Endothelial cell of umbilical vein (primary cell): ENCODE results near the gene SLC24A1. TPM values are rescaled to one million over a fixed set of nuclear protein-coding genes. Genes with fewer than 3 reads are reported as not detected.

Experiments
- BruUV-seq: library from RNA; stranded (reverse); fragments of 400-500 nt; replicated peaks from 2 replicates; lab custom pipeline; 2021; lab: Mats Ljungman, UMichigan
- CTCF ChIA-PET: fragments of 300-600, 350-600 bp; sonication (Branson Sonifier 250); formaldehyde crosslinking; loops from one replicate; lab custom pipeline; 2021; ENCODE audit warnings: antibody characterized with exemption, inconsistent platforms; lab: Charles Lee
- POLR2A ChIA-PET: fragments of 300-600, 350-600 bp; sonication (Branson Sonifier 250); formaldehyde crosslinking; loops from one replicate; lab custom pipeline; 2021; ENCODE audit warnings: antibody characterized with exemption, inconsistent platforms; lab: Charles Lee
- DNase-seq: peaks from one replicate; pipeline ENCODE4 v3.0.0-alpha.2; 2011; ENCODE audit warnings: low read depth, low spot score
- FAIRE-seq: peaks from 2 replicates; lab custom pipeline; 2011; peaks lifted over from hg19 to GRCh38; lab: Jason Lieb, UNC
- H2AFZ ChIP-seq: 2 replicates; pipeline ENCODE4 v1.6.0; 2012; ENCODE audit warnings: low read depth, low read length, control low read depth, inconsistent platforms
- H3K27ac ChIP-seq: 2 replicates; pipeline ENCODE4 v1.5.1; 2011; ENCODE audit warnings: low read depth, mild to moderate bottlenecking, control low read depth, low read length, moderate library complexity; ENCODE audit not compliant: insufficient read depth
- H3K27me3 ChIP-seq, 2 experiments: 2 replicates each; pipeline versions ENCODE4 v1.6.0 to v1.6.1; 2011; ENCODE audit warnings: low read length in 2 of 2, mixed read lengths in 1 of 2; ENCODE audit not compliant: control insufficient read depth in 2 of 2, insufficient read depth in 2 of 2
- H3K36me3 ChIP-seq, 2 experiments: 2 replicates in 1 of 2; 3 replicates in 1 of 2; pipeline ENCODE4 v1.5.1; 2011; ENCODE audit warnings: low read length in 2 of 2, mild to moderate bottlenecking in 1 of 2, moderate library complexity in 1 of 2; ENCODE audit not compliant: control insufficient read depth in 2 of 2, insufficient read depth in 2 of 2; ENCODE audit errors: extremely low read depth in 1 of 2
- H3K4me1 ChIP-seq: 3 replicates; pipeline ENCODE4 v1.5.1; 2011; ENCODE audit warnings: mild to moderate bottlenecking, low read length; ENCODE audit not compliant: control insufficient read depth, insufficient read depth; ENCODE audit errors: extremely low read depth
- H3K4me2 ChIP-seq: 2 replicates; pipeline ENCODE4 v1.6.1; 2011; ENCODE audit warnings: low read length, control low read depth, mixed read lengths; ENCODE audit not compliant: insufficient read depth
- H3K4me3 ChIP-seq, 3 experiments: fragments of 200-600 bp in 1 of 3; sonication (generic), shearing (Covaris generic) in 1 of 3; replicated peaks in 1 of 3; 2 replicates each; pipeline ENCODE4 v1.5.1; 2011 to 2016; ENCODE audit warnings: control low read depth in 3 of 3, low read length in 3 of 3, mild to moderate bottlenecking in 2 of 3, inconsistent platforms in 1 of 3, low read depth in 1 of 3, moderate library complexity in 1 of 3; ENCODE audit not compliant: insufficient read depth in 1 of 3
- H3K79me2 ChIP-seq: 2 replicates; pipeline ENCODE4 v1.6.0; 2012; ENCODE audit warnings: low read length, inconsistent platforms; ENCODE audit not compliant: control insufficient read depth, insufficient read depth
- H3K9ac ChIP-seq: replicated peaks from 2 replicates; pipeline ENCODE3; 2011; ENCODE audit warnings: low read length, control low read depth; ENCODE audit not compliant: insufficient read depth; ENCODE audit errors: extremely low read depth
- H3K9me1 ChIP-seq: replicated peaks from 3 replicates; pipeline ENCODE4 v1.6.0; 2011; ENCODE audit warnings: mild to moderate bottlenecking, low read length; ENCODE audit not compliant: control insufficient read depth, insufficient read depth; ENCODE audit errors: extremely low read depth
- H3K9me3 ChIP-seq: replicated peaks from 2 replicates; pipeline ENCODE4 v1.5.1; 2012; ENCODE audit warnings: low read length, inconsistent platforms; ENCODE audit not compliant: control insufficient read depth, insufficient read depth
- H4K20me1 ChIP-seq: replicated peaks from 2 replicates; pipeline ENCODE3; 2011; ENCODE audit warnings: mild to moderate bottlenecking, low read length; ENCODE audit not compliant: control insufficient read depth, insufficient read depth; ENCODE audit errors: extremely low read depth
- CTCF ChIP-seq, 2 donors: IDR thresholded peaks; 1 replicate in 1 of 2; 2 replicates in 1 of 2; pipeline ENCODE4 v1.5.1; 2011; ENCODE audit warnings: low read length in 2 of 2, mild to moderate bottlenecking in 2 of 2, moderate library complexity in 2 of 2, control low read depth in 1 of 2, inconsistent platforms in 1 of 2, low read depth in 1 of 2; ENCODE audit not compliant: insufficient read depth in 1 of 2; ENCODE audit errors: extremely low read depth in 1 of 2
- JUN ChIP-seq: IDR thresholded peaks from 2 replicates; pipeline ENCODE4 v1.6.1; 2011; ENCODE audit warnings: borderline replicate concordance, low read depth; ENCODE audit not compliant: insufficient read length, insufficient read depth
- MAX ChIP-seq: IDR thresholded peaks from 2 replicates; pipeline ENCODE4 v1.6.1; 2011; ENCODE audit not compliant: insufficient read depth, insufficient read length
- MYC ChIP-seq: IDR thresholded peaks from one replicate; pipeline ENCODE4 v1.6.1; 2011; ENCODE audit warnings: mild to moderate bottlenecking, low read depth, low read length
- POLR2A ChIP-seq: IDR thresholded peaks from 2 replicates; pipeline ENCODE4 v1.6.1; 2012; ENCODE audit warnings: low read depth, mild to moderate bottlenecking, control low read depth, low read length
- POLR2AphosphoS5 ChIP-seq: IDR thresholded peaks from 2 replicates; pipeline ENCODE4 v1.6.1; 2012; ENCODE audit warnings: low read depth, mild to moderate bottlenecking, control low read depth, low read length, moderate library complexity; ENCODE audit not compliant: insufficient read depth
- dilution Hi-C: fragments of 300-500 bp; cut with MboI; formaldehyde crosslinking; loops from one replicate; pipeline ENCODE4 v1.15.0; 2019; ENCODE audit warnings: low sequenced_read_pairs; ENCODE audit not compliant: extremely low pct_ligation_motif_present
- intact Hi-C: fragments of 100-400 bp; cut with micrococcal nuclease; formaldehyde crosslinking; loops from one replicate; pipeline ENCODE4 v1.10.0; 2022
- polyA plus RNA-seq, 4 experiments: library from polyadenylated mRNA; depleted of rRNA in 3 of 4; stranded (reverse) in 3 of 4; unstranded in 1 of 4; fragments of >200 nt; gene quantifications; 2 replicates each; pipeline versions ENCODE4 v1.2.1 to v1.2.3, GENCODE V29; 2011 to 2012; ENCODE audit warnings: missing spikeins in 1 of 4
- total RNA-seq: library from RNA; stranded (reverse); gene quantifications from 2 replicates; pipeline ENCODE4 v1.2.3, GENCODE V29; 2021

The SLC24A1 gene
- total and polyA plus RNA-seq, 2 donors (not counting 3 experiments of a cell fraction or from before 2014, with no cell fraction given): 3.6 to 7.3 TPM

- no TSS peak for BruUV-seq
- Histone ChIP-seq H3K4me3 (peak within 1 kb of the TSS; percentile 87 to 96 (median 96)), H3K4me1 (peaks cover 20% of the 10 kb centered on the region), H3K36me3 (no peaks in the 10 kb centered on the region), H3K9me1 (no peaks in the 10 kb centered on the region), H3K9ac (peak within 1 kb of the TSS; percentile 92), H3K79me2 (peaks cover 28% of the 10 kb centered on the region), H4K20me1 (no peaks in the 10 kb centered on the region), H3K4me2 (peak within 1 kb of the TSS; percentile 95), H3K27ac (peak within 1 kb of the TSS; percentile 84), H3K9me3 (no peaks in the 10 kb centered on the region), H2AFZ (peak within 1 kb of the TSS; percentile 98), H3K27me3 (no peaks in the 10 kb centered on the region)
- TF ChIP-seq JUN (no peak), POLR2A (peak; percentile 97), CTCF (IDR thresholded peaks at IDR 0.05; ENCODE audit: extremely low read depth in 1 of 2, insufficient read depth in 1 of 2, low read depth in 1 of 2, low read length in 2 of 2) (peak; percentile 60 to 71), MAX (no peak), POLR2AphosphoS5 (peak; percentile 98), MYC (no peak)
- dilution Hi-C loops (no loop called here), intact Hi-C loops (loop anchor here (1.0 to 2.0 kb wide), 3 partner anchors 94 to 258 kb away; partner anchors contain the start of genes DPP8 and RAB11A)
- CTCF ChIA-PET: interaction anchor here (0.5 to 1.7 kb wide), 19 partner anchors 9 to 677 kb away, joined by 3 to 9 read pairs (median 4); partner anchors contain the start of genes RAB11A and SLC24A1
- DNase-seq (peak; percentile 95), FAIRE-seq (peak; percentile 98)
- POLR2A ChIA-PET: interaction anchor here (0.6 kb wide), 1 partner anchor 1554 kb away, joined by 5 read pairs; no protein-coding TSS in a partner anchor
Measured at GRCh38 chr15:65610871-65611718, 10.6 kb upstream of the SLC24A1 start, which contains the start of gene INTS14. INTS14 (minus strand) TSS chr15:65611131; CDS start chr15:65607380, 3,751 bp downstream.
